DOHH2 (cell line): ENCODE measurements around the gene DRD2.

Experiments used
- H3F3A ChIP-seq: fragments of 200-600 bp; sonication (generic), shearing (Covaris generic); 2 replicates; pipeline ENCODE4 v1.6.0; 2016; ENCODE audit warnings: antibody characterized with exemption, mild to moderate bottlenecking; ENCODE audit not compliant: control insufficient read depth, insufficient read depth
- H3K27ac ChIP-seq: fragments of 200-600 bp; sonication (generic); 2 replicates; pipeline ENCODE4 v1.5.1; 2014; ENCODE audit warnings: low read depth, mild to moderate bottlenecking, low read length, moderate library complexity
- H3K27me3 ChIP-seq: fragments of 200-600 bp; sonication (generic); 2 replicates; pipeline ENCODE4 v1.6.1; 2014; ENCODE audit warnings: mild to moderate bottlenecking, low read length, mixed read lengths; ENCODE audit not compliant: control insufficient read depth
- H3K36me3 ChIP-seq: fragments of 200-600 bp; sonication (generic); 2 replicates; pipeline ENCODE4 v1.6.1; 2014; ENCODE audit warnings: mild to moderate bottlenecking, low read length, moderate library complexity, mixed read lengths; ENCODE audit not compliant: control insufficient read depth
- H3K4me1 ChIP-seq: fragments of 200-600 bp; sonication (generic); 2 replicates; pipeline ENCODE4 v1.6.1; 2014; ENCODE audit warnings: mild to moderate bottlenecking, low read length, mixed read lengths; ENCODE audit not compliant: control insufficient read depth
- H3K4me2 ChIP-seq: fragments of 200-600 bp; sonication (generic); 2 replicates; pipeline ENCODE4 v1.6.0; 2014; ENCODE audit warnings: mild to moderate bottlenecking, low read length, moderate library complexity
- H3K4me3 ChIP-seq: fragments of 200-600 bp; sonication (generic); 2 replicates; pipeline ENCODE4 v1.5.1; 2014; ENCODE audit warnings: mild to moderate bottlenecking, low read length, mixed read lengths
- H3K79me2 ChIP-seq: fragments of 200-600 bp; sonication (generic); 2 replicates; pipeline ENCODE4 v1.6.1; 2014; ENCODE audit warnings: mild to moderate bottlenecking, low read length, mixed read lengths; ENCODE audit not compliant: control insufficient read depth
- H3K9me2 ChIP-seq: fragments of 200-600 bp; sonication (generic); replicated peaks from 2 replicates; pipeline ENCODE4 v1.6.1; 2014; ENCODE audit warnings: mild to moderate bottlenecking, low read length, mixed read lengths; ENCODE audit not compliant: control insufficient read depth
- H3K9me3 ChIP-seq: fragments of 200-600 bp; sonication (generic); 2 replicates; pipeline ENCODE4 v1.6.1; 2014; ENCODE audit warnings: antibody characterized with exemption, low read length, mixed read lengths; ENCODE audit not compliant: control insufficient read depth, insufficient read depth
- H4K20me1 ChIP-seq: fragments of 200-600 bp; sonication (generic); 2 replicates; pipeline ENCODE4 v1.6.0; 2014; ENCODE audit warnings: low read depth, mild to moderate bottlenecking, antibody characterized with exemption, low read length, moderate library complexity; ENCODE audit not compliant: control insufficient read depth, insufficient read depth
- EZH2phosphoT487 ChIP-seq: fragments of 200-600 bp; sonication (generic); IDR thresholded peaks from 2 replicates; pipeline ENCODE4 v1.6.1; 2017; ENCODE audit warnings: borderline replicate concordance, mild to moderate bottlenecking, antibody characterized with exemption, low read length, moderate library complexity, mixed read lengths
- TF ChIP-seq, protein P1 (sequence below): fragments of 200-600 bp; sonication (generic); IDR thresholded peaks from one replicate; pipeline ENCODE4 v1.5.1; 2014; ENCODE audit warnings: antibody characterized with exemption, mild to moderate bottlenecking, low read depth, low read length; ENCODE audit not compliant: poor library complexity, severe bottlenecking

Gene DRD2

DNA sequence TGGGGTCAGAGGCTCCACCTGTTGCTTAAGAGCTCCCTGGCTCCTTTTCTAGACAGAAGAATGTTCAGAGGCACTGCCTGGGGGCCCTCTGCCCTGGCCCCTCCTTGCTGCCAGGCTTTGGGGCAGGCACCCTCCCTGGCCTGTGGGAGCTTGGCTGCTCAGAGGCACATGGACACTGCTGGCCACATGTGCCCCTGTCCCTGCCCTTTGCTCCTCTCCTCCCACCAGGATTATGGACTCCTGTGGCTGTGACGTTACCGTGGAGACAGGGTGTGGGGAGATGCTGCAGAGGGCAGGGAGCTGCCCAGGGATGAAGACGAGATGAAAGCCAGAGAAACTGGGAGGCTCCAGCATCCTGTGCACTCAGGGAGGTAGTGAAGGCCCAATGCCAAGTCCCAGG is 14.7 kb downstream of the DRD2 start:
- no peaks in the 10 kb centered on the region for H3K9me2 ChIP-seq
- TF ChIP-seq, protein P1, sequence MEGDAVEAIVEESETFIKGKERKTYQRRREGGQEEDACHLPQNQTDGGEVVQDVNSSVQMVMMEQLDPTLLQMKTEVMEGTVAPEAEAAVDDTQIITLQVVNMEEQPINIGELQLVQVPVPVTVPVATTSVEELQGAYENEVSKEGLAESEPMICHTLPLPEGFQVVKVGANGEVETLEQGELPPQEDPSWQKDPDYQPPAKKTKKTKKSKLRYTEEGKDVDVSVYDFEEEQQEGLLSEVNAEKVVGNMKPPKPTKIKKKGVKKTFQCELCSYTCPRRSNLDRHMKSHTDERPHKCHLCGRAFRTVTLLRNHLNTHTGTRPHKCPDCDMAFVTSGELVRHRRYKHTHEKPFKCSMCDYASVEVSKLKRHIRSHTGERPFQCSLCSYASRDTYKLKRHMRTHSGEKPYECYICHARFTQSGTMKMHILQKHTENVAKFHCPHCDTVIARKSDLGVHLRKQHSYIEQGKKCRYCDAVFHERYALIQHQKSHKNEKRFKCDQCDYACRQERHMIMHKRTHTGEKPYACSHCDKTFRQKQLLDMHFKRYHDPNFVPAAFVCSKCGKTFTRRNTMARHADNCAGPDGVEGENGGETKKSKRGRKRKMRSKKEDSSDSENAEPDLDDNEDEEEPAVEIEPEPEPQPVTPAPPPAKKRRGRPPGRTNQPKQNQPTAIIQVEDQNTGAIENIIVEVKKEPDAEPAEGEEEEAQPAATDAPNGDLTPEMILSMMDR, result no peak
- TF ChIP-seq EZH2phosphoT487, result no peak

DNA sequence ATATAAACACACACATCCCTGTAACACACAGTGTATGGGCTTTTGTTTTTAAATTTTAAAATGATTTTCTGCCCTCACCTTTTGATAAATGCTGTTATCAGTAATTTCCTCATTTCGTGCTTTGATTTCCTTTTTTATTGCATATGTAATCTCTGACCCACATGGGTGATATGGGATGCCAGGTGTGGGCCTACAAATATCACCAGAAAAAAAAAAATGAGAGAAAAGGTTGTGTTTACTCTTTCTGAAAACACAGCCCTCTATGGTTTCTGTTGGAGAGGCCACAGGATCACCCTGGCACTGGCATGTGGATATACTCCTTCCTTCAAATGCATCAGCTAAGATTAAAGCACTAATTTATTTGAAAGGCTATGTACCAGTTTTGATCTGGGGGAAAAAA is 17.0 kb downstream of the DRD2 start:
- Histone ChIP-seq H3F3A (no peaks in the 10 kb centered on the region), H3K79me2 (no peaks in the 10 kb centered on the region), H3K4me1 (no peaks in the 10 kb centered on the region), H3K9me2 (no peaks in the 10 kb centered on the region), H3K27me3 (peaks cover 5% of the 10 kb centered on the region; the same call in 1 of the 2 replicates), H3K27ac (no peak overlapping the region), H3K4me3 (no peak overlapping the region), H3K36me3 (no peaks in the 10 kb centered on the region), H3K9me3 (no peaks in the 10 kb centered on the region), H4K20me1 (no peaks in the 10 kb centered on the region), H3K4me2 (no peak overlapping the region)
- TF ChIP-seq, protein P1, result no peak
- TF ChIP-seq EZH2phosphoT487, result no peak

More for the DNA sequence above, 14.7 kb downstream of the DRD2 start:
- no peaks in the 10 kb centered on the region for H3K36me3 ChIP-seq
- no peaks in the 10 kb centered on the region for H3F3A ChIP-seq
- H3K4me3 ChIP-seq, result no peak overlapping the region
- H4K20me1 ChIP-seq, result no peaks in the 10 kb centered on the region
- H3K27me3 ChIP-seq, result peaks cover 5% of the 10 kb centered on the region; the same call in 1 of the 2 replicates
- H3K4me2 ChIP-seq, result no peak overlapping the region
- no peak overlapping the region for H3K27ac ChIP-seq
- H3K4me1 ChIP-seq, result no peaks in the 10 kb centered on the region
- no peaks in the 10 kb centered on the region for H3K9me3 ChIP-seq
- H3K79me2 ChIP-seq, result no peaks in the 10 kb centered on the region

- no peak overlapping the region for H3K27ac ChIP-seq
- H3K36me3 ChIP-seq, result no peaks in the 10 kb centered on the region
- H3K4me3 ChIP-seq, result no peak overlapping the region
- H3K27me3 ChIP-seq, result peaks cover 5% of the 10 kb centered on the region; the same call in 1 of the 2 replicates
- H3K9me3 ChIP-seq, result no peaks in the 10 kb centered on the region
- no peak overlapping the region for H3K4me2 ChIP-seq
- no peaks in the 10 kb centered on the region for H3K9me2 ChIP-seq
- H4K20me1 ChIP-seq, result no peaks in the 10 kb centered on the region
- H3K79me2 ChIP-seq, result no peaks in the 10 kb centered on the region
- H3K4me1 ChIP-seq, result no peaks in the 10 kb centered on the region
- TF ChIP-seq EZH2phosphoT487, result no peak
- TF ChIP-seq, protein P1, result no peak
- no peaks in the 10 kb centered on the region for H3F3A ChIP-seq
These were observed 17.4 kb downstream of the DRD2 start for GRCh38 chr11:113457784-113458183.
